Caki2 (cell line): ENCODE measurements around the gene UGT1A1. TPM values are rescaled to one million over a fixed set of nuclear protein-coding genes. Genes with fewer than 3 reads are reported as not detected.

ENCODE experiments used
- DNase-seq: peaks from one replicate; pipeline ENCODE4 v3.0.0-alpha.2; 2015; ENCODE audit warnings: low read depth
- in situ Hi-C: cut with HindIII; loops from 2 replicates; pipeline ENCODE4 v1.10.0; 2016; ENCODE audit warnings: low sequenced_read_pairs, low pct_unique_long_range_greater_than_20kb, mixed read lengths
- total RNA-seq: library from RNA; depleted of rRNA; stranded (reverse); fragments of >200 nt; shearing (Covaris generic); gene quantifications from 2 replicates; pipeline ENCODE4 v1.2.3, GENCODE V29; 2014; ENCODE audit warnings: low replicate concordance

Gene UGT1A1
- total RNA-seq, 1 experiment from 2014 or later: 10.4 TPM

GRCh38 chr2:233754872-233755611, 5.0 kb upstream of the UGT1A1 start:
- in situ Hi-C loops: no loop called here
- no peak for DNase-seq

DNA sequence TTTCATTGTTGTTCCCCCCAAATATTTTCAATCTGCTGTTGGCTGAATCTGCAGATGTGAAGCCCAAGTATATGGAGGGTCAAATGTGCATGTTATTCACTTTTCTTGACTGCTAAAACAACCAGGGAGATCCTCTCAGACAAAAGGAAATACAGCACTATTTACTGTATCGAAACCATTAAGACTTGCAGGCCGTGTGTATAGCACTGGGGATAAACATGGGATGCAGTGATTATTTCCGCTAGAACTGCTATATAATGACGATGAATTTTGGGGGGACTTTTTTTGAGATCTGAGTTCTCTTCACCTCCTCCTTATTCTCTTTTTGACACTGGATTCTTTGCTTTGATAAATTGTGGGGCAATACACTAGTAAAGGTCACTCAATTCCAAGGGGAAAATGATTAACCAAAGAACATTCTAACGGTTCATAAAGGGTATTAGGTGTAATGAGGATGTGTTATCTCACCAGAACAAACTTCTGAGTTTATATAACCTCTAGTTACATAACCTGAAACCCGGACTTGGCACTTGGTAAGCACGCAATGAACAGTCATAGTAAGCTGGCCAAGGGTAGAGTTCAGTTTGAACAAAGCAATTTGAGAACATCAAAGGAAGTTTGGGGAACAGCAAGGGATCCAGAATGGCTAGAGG, 3.5 kb upstream of the UGT1A1 start:
- in situ Hi-C loops: no loop called here
- no peak for DNase-seq

DNA sequence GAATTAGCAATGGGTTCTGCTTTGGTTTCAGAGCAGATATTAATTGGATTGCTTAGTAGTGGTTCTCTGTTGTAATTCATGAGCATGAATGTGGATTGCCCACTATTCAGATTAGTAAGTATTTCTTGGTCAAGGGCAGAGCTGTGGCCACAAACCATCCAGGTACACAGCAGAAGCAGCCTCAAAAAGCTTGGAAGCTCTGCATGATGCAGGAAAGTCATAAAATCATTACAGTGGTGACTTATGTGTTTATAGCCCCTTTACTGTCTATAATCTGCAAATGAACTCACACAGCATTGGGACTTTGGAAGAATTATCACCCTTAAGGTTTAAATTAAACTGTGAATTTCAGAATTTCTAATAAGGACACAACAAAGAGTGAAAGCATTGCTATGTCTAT, 1.9 kb upstream of the UGT1A1 start:
- DNase-seq: no peak
- in situ Hi-C loops: no loop called here

DNA sequence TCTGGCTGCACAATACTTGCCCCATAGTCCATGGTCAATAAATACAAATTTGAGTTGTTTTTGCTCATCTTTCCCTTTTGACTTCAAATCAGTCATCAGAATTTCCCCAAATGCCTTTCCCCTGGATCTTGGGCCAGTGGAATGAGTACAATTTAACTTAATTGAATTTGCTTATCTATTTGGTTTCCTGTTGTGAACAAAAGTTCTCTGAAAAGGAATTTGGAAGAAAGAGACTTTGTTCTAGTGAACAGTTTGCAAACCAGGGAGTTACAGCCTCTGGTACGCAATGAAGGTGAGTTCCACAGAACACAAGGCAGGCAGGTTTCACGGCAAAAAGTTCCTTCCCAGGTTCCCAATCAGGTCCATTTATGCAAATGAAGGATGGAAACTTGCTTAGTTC, 1.2 kb upstream of the UGT1A1 start:
- DNase-seq: no peak
- in situ Hi-C loops: no loop called here

DNA sequence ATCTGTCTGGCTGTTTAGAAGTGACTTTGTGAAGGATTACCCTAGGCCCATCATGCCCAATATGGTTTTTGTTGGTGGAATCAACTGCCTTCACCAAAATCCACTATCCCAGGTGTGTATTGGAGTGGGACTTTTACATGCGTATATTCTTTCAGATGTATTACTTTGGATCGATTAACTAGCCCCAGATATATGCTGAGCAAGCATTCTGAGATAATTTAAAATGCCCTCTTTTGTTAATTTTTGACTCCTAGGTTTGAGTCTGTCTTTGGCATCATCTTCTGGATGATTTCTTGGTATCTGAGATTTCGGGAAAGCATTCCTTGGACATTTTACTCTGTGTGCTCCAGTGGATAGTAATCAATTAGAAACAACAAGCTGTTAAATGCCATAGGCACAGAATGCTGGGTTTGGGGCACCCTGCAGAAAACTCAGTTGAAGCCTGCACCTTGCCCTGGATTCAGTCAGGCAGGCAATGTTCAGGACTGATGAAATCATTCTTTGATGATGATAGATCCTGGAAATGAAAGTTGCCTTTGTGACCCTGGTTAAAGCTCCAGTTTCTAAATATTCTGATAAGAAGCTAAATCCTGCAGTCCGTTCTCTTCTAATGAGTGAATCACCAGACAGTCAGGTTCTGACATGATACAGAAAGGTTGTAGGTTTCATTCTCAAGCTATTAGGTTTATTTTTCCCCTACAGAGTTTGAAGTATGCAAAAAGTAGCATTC, 1.1 kb downstream of the UGT1A1 start:
- in situ Hi-C loops: no loop called here
- no peak for DNase-seq

DNA sequence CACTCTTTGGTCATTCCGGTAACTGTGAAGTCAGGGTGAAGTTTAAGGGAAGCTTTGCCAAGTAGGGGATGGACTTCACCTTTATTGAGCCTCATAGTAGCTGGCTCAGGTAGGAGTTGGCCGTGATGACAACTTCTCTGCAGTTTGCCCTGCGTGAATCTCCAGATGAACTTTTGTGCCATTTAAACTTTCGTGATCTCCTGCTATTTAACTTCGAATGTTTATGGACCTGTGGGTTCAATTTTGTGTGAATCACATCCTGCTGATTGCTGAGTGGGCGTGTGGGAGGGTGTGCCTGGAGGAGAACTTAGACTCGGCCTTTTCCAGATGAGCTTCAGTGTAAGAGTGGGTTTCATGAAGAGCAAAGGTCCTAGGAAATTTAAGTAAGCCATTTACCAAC, 4.2 kb downstream of the UGT1A1 start:
- in situ Hi-C loops: no loop called here
- DNase-seq: no peak

DNA sequence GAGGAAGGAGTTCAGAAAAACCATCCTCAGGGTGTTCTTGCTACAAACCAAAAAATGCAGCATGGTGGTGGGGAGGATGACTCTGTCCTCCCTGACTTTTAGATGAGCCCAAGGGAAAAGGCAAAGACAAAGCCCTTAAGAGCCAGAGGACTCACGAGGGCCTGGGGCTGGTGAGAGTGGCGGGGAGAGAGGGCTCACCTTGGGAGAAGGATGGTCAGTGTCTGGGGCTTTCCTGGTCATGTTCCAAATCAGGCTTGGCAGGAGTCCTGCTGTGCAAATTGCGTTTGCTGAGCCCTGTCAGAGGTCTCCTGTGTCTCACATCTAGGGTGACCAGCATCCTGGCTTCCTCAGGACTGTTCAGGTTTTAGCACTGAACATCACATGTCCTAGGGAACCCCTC, 4.7 kb downstream of the UGT1A1 start:
- in situ Hi-C loops: no loop called here
- DNase-seq: no peak

- no peak for DNase-seq
- in situ Hi-C loops: no loop called here
Observed at GRCh38 chr2:233766416-233766815, 6.3 kb downstream of the UGT1A1 start.

DNA sequence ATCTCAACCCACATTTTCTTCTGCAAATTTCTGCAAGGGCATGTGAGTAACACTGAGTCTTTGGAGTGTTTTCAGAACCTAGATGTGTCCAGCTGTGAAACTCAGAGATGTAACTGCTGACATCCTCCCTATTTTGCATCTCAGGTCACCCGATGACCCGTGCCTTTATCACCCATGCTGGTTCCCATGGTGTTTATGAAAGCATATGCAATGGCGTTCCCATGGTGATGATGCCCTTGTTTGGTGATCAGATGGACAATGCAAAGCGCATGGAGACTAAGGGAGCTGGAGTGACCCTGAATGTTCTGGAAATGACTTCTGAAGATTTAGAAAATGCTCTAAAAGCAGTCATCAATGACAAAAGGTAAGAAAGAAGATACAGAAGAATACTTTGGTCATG, 8.0 kb downstream of the UGT1A1 start:
- in situ Hi-C loops: no loop called here
- no peak for DNase-seq

- no peak for DNase-seq
Observed at GRCh38 chr2:233769260-233769659, 9.2 kb downstream of the UGT1A1 start.

DNA sequence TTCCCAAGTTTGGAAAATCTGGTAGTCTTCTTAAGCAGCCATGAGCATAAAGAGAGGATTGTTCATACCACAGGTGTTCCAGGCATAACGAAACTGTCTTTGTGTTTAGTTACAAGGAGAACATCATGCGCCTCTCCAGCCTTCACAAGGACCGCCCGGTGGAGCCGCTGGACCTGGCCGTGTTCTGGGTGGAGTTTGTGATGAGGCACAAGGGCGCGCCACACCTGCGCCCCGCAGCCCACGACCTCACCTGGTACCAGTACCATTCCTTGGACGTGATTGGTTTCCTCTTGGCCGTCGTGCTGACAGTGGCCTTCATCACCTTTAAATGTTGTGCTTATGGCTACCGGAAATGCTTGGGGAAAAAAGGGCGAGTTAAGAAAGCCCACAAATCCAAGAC, 12.1 kb downstream of the UGT1A1 start:
- DNase-seq: no peak
- in situ Hi-C loops: no loop called here

More at GRCh38 chr2:233769260-233769659, 9.2 kb downstream of the UGT1A1 start:
- in situ Hi-C loops: no loop called here

DNA sequence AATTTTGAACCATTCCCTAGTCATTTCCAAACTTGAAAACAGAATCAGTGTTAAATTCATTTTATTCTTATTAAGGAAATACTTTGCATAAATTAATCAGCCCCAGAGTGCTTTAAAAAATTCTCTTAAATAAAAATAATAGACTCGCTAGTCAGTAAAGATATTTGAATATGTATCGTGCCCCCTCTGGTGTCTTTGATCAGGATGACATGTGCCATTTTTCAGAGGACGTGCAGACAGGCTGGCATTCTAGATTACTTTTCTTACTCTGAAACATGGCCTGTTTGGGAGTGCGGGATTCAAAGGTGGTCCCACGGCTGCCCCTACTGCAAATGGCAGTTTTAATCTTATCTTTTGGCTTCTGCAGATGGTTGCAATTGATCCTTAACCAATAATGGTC, 12.5 kb downstream of the UGT1A1 start:
- in situ Hi-C loops: no loop called here
- DNase-seq: no peak

DNA sequence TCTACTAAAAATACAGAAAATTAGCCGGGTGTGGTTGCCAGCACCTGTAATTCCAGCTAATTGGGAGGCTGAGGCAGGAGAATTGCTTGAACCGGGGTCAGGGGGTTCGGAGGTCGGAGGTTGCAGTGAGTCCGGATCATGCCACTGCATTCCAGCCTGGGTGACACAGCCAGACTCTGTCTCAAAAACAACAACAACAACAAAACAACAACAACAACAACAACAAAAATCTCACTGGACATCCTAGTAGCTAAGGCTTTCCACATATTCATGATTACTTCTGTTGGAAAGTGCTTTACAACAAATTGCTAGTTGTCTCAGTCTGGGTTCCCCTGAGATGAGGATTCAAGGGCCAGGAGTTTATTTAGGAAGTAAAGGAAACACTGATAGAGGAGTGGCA, 13.8 kb downstream of the UGT1A1 start:
- in situ Hi-C loops: no loop called here
- DNase-seq: no peak

DNA sequence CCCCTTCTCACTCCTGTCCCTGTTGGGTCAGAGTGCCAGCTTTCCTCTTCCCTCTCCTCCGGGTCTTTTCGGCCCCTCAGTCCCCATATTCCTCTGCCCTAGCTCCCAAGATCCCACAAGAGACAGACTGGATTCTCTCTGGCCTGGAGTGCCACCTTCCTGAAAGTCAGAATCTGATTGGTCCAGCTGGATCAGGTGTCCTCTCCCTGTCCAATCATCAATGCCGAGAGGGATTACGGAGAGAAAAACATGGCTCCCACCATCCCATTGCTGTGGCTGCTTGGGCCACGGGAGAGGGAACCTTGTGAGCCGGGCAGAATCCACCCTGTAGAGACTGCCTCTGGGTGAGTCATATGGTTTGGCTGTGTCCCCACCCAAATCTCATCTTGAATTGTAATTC, 15.3 kb downstream of the UGT1A1 start:
- in situ Hi-C loops: no loop called here
- DNase-seq: peak; percentile 38

DNA sequence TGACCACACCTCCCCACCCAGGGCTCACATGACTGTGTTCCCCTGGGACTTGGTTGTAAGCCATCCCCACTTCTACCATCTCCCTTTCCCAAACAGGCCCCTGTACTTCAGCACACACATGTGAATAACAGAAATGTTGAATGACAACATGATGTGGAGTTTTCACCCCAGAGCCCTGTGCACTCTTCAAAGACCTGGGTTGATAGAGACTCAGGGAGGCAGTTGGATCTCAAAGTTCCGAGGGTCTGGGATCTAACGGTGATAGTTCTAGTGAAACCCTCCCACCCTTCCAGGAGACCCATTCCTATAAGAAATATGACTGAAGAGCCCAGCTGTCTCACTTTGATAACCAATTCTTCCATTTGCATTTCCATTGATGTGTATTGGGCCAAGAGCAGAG, 18.0 kb downstream of the UGT1A1 start, which contains the start of gene MROH2A:
Gene MROH2A (plus strand): TSS at position 301 of the 400 bp plus-strand sequence. CDS start 1,029 bp downstream, outside the sequence.
- in situ Hi-C loops: no loop called here
- DNase-seq: no peak

GRCh38 chr2:233779722-233780121, 19.7 kb downstream of the UGT1A1 start:
- no peak for DNase-seq
- in situ Hi-C loops: no loop called here

GRCh38 chr2:233780771-233781170, 20.7 kb downstream of the UGT1A1 start:
- in situ Hi-C loops: no loop called here
- DNase-seq: no peak

- in situ Hi-C loops: no loop called here
- no peak for DNase-seq
Observed at GRCh38 chr2:233789554-233789953, 29.5 kb downstream of the UGT1A1 start.

DNA sequence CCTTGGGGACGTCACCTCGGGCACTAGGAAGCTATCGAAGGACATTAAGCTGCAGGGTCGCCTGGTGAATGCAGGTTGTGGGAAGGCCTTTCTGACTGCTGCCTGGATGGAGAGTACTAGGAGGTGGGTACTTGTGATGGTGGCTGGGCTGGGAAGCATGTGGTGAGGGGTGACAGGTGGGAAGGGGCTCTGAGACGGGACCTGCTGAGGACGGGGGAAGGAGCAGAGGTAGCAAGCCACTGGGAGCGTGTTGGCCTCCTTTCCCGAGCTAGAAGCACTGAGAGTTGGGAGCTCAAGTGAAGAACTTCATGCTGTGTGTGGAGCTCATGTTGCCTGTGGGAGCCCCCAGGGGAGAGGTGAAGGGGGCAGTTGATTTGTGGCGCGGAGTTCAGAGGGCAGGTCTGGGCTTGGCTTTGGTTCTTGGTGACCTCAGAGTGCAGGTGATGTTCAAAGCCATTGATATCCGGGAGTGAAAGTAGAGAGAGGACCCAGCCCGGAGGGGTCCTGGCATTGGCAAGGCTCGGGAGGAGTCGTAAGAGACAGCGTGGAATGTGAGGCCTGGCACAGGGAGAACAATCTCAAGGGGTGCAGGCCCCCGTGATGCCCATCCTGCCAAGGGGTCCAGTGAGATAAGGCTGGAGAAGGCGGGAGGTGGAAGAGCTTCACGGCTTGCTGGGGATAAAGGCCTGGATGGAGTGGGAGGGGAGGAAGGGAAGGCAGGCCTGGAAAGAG, 31.2 kb downstream of the UGT1A1 start:
- no peak for DNase-seq
- in situ Hi-C loops: no loop called here
